Kasumi-1 (cell line): Measurements from ENCODE around the gene ZC3H18.

Experiments used
- DNase-seq, 2 experiments: peaks; one replicate each; lab custom pipeline; 2025; lab: John Stamatoyannopoulos, UW

The ZC3H18 gene

GRCh38 chr16:88624977-88625576, 54.9 kb downstream of the ZC3H18 start:
- DNase-seq = no peak

DNA sequence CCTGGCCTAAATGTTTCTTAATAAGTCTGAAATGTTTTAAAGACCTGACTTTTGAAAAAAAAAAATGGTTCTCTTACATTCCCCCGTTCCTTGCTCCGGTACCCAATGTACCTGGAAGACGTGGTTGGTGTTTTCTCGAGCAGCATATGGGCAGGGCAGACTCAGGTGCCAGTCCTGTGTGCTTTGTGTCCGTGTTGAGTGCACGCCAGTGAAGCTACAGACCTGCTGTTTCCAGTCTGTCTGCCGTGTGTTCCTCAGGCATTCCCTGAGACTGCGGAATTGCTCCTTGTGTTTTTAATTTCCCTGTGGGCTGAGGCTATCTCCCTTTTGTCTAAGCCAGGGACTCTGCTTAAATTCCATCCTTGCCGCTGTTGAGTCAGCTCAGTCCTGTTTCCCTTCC, 56.4 kb downstream of the ZC3H18 start:
- DNase-seq = no peak

DNA sequence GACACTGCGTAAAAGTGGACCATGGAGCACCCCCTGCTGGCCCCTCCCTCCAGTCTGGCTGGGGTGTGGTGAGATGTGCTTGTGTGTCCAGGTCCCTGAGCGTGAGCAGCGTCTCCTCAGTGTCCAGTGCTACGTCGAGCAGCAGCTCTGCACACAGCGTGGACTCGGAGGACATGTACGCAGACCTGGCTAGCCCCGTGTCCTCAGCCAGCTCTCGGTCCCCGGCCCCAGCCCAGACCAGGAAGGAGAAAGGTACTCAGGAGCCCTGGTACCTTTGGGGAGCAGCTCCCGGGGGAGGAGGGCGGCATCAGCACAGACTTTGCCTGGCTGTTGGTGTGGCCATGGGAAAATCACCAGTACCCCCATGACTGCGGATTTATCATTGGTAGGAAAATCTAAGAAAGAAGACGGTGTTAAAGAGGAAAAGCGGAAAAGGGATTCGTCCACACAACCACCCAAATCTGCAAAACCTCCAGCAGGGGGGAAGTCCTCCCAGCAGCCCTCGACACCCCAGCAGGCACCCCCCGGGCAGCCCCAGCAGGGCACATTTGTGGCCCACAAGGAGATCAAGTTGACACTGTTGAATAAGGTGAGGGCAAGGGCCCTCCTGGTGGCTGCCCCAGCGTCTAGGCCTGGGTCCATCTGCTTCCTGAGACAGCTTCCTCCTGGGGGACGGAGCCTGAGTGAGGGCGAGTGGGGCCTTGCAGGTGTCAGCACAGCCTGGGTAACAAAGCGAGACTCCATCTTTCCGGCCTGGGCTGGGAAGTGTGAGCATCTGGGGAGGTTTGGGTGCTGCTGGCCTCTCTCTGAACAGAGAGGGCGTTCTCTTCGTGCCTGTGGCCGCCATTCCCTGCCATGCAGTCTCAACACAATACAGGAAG, 57.6 kb downstream of the ZC3H18 start:
- no peak for DNase-seq

DNA sequence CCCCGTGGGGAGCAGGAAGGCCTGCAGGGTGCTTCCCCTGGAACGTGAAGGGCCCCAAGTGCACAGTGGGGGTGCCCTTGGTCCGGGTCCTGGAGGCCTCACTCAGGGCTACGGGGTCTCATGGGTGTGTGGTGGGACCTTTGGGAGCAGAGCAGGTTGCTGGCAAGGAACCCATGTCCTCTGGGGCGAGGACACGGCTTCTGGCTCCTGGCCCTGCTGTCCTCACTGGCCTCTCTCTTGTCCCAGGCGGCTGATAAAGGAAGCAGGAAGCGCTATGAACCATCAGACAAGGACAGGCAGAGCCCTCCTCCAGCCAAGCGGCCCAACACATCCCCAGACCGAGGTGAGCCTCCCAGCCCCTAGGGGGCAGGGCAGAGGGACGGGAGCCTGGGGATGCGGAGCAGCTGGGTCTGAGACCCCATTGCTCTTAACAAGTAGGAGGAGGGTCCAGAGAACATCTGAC, 58.3 kb downstream of the ZC3H18 start:
- DNase-seq = peak; percentile 45 to 54

GRCh38 chr16:88629835-88630234, 59.6 kb downstream of the ZC3H18 start:
- DNase-seq = no peak

DNA sequence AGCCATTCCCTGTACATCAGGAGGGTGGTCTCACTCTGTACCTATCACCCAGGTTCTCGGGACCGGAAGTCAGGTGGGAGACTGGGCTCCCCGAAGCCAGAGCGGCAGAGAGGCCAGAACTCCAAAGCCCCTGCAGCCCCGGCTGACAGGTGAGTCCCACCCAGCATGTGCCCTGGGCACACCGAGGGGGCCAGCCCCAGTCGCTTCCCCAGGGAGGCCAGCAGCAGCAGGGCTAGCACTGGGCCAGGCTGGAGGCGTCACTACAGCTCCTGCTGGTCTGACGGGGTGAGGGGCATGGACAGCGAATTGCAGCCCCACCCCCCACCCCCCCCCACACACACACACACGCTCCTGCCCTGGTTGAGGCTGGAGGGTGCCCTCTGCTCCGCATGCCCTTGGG, 60.2 kb downstream of the ZC3H18 start:
- no peak for DNase-seq

- no peak for DNase-seq
Observed at GRCh38 chr16:88630941-88631340, 60.7 kb downstream of the ZC3H18 start.

DNA sequence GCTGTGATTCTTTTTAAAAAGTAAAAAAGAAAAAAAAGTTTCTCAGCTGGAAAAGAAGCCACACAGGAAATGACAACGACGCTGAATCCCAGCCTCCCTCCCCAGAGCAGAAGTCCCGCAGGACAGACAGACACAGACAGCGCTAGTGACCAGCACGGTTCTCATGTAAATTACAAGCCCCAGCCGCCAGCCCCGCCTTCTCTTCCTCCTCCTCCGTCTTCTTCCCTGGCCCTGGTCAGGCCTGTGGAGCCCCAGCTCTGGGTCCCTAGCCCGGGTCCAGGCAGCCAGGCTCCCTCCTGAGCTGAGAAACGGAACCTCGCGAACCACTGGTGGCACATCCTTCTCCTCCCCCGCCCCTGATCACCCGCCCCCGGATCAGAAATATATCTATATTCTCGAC, 61.2 kb downstream of the ZC3H18 start:
- no peak for DNase-seq

DNA sequence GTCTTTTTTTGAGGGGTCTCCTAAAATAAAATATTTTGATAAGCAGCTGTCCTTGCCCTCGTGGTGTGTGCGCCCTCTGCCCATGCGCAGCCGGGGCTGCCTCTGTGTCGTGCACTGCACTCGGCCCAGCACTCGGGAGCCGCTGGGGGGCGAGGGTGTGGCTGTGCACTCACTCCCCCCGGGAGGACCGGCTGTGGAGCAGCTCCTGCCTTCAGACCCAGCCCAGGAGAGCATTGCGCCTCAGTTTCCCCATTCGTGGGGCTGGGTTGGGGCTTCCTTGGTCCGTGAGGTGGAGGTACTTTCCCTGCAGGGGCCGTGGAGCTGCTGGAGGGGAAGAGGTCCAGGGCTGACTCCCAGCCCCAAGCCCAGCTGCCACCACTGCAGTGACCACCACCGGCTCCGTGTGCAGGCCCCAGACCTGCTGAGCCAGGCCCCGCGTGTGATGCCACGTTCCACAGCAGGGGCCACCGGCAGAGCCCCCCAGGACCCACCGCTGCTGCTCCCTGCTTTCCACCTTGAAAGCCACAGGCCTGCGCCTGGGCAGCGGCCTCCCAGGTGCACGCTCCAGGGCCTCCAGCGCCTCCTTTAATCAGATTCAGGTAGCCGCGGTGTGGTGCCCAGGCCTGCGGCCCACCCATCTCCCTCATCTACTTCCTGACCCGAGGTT, 61.9 kb downstream of the ZC3H18 start:
- DNase-seq = no peak

DNA sequence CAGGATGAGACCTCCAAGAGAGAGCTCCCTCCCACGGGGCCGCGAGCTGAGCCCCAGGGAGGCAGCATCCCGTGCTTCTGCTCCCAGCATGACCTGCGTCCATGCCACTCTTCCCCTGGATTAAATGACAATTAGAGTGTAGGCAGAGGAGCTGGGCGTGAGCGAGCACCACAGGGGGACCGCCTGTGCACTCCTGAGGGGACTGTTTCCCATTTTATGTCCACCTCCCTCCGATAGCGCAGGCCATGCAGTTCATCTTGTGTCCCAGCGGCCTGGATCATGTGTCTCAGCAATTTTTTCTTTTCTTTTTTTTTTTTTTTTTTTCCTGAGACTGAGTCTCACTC, 62.4 kb downstream of the ZC3H18 start:
- DNase-seq = no peak

GRCh38 chr16:88633684-88634140, 63.5 kb downstream of the ZC3H18 start:
- DNase-seq = no peak

- DNase-seq = no peak
Observed at GRCh38 chr16:88634141-88634993, 64.2 kb downstream of the ZC3H18 start.

DNA sequence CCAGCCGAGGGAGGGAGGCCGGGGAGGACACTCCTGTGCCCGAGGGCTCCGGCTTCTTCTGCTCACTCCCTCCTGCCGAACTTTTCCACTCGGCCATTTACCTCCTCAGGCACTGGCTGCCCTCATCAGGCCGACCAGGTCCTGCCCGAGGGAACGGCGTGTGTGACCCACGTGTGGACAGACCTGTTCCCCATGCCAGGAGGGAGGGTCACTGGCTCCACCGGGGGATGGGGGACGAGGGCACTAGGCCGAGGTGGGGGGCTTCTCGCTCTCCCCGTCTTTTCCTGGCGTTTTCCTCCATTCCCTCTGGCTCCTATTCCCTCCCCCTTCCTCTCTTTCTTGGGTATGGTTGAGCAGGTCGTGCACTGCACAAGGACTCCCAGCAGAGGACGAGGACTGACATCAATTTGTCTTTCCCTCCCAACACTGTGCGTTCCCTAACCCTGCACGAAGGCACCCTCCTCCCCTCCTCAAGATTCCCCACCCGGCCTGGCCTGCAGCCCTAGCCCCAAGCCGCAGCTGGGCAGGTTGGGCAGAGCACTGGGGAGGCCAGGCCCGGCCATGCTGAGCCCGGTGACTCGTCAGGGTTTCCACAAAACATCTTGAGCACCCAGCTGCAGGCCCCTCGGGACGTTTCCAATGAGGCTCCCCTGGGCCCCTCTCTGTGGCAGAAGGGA, 64.9 kb downstream of the ZC3H18 start:
- no peak for DNase-seq

GRCh38 chr16:88635671-88636319, 65.6 kb downstream of the ZC3H18 start:
- DNase-seq = no peak

DNA sequence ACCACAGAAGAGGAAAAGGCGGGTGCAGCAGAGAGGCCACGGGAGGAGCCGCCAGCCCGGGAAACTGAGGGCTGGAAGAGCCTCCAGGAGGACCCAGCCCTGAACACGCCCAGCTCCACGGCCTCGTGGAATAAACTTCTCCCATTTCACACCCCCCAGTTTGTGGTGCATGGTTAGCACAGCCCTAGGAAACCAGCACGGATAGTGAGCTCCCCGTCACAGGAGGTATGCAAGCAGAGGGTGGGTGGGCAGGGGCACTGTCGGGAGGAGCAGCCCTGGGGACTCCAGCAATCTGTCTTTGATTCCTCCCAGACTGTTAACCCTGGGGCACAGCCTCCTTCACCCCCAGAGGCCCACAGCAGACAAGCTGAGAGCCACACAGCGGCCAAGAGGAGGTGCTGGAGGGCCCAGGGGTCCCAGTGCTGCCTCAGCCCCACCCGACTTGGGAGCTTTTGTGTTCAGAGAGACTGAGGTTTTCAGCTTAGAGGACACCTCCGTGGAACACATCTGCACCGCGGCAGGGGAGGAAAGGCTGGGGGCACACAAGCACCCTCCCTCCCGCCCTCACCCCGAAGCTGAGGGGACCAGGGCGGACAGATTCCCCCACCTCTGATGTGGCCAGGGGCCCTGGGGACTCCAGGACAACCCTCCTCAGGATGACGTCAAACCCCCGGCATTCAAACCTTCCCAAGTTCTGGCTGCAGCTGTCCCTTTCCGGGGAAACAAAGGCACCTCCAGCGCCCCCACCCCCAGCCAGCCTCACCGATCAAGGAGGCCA, 66.5 kb downstream of the ZC3H18 start:
- no peak for DNase-seq

DNA sequence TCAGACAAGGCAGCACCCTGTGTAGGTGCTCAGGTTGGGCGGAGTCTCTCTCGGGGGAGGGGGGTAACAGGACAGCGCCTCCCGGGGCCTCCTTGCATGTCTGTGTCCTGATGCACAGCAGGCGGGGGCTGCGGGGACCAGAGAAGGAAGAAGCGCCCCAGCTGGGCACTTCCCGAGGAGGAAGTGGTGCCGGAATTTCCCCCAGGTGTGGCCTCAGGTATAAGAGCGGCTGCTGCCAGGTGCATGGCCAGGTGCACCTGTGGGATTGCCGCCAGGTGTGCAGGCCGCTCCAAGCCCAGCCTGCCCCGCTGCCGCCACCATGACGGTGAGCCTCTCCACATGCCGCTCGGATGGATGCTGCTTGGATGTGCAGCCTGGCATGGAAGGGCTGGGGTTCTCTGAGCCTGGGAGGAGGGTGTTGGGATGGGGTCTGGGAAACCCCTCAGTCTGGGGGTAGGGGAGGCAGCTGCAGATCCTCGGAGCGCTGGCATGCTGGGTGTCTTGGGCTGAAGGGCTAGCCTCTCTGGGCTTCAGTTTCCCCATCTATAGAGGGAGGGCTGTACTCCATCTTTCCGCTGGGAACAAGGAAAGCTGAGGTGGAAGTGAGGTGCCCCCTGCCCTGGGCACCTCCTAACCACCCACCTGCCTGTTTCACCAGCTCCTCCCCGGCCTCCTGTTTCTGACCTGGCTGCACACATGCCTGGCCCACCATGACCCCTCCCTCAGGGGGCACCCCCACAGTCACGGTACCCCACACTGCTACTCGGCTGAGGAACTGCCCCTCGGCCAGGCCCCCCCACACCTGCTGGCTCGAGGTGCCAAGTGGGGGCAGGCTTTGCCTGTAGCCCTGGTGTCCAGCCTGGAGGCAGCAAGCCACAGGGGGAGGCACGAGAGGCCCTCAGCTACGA, 68.4 kb downstream of the ZC3H18 start, which contains the start of gene IL17C:
TSS of gene IL17C (plus strand) at position 250 of the 908 bp plus-strand sequence. CDS start at position 320, 70 bp downstream.
- DNase-seq = no peak

GRCh38 chr16:88639231-88640038, 69.2 kb downstream of the ZC3H18 start:
- no peak for DNase-seq

- DNase-seq = peak in 1 of 2 experiments; percentile 23
Observed at GRCh38 chr16:88640039-88640495, 69.9 kb downstream of the ZC3H18 start.
